Activated naive CD4-positive, alpha-beta T cell treated with anti-CD3 and anti-CD28 coated beads for 36 hours (primary cell): Measurements from ENCODE around the gene SEMA3C. TPM values are rescaled to one million over a fixed set of nuclear protein-coding genes. Genes with fewer than 3 reads are reported as not detected.

ENCODE experiments used
- CTCF ChIA-PET: fragments of 350-600 bp; sonication (Branson Sonifier 250); formaldehyde crosslinking; loops from one replicate; lab custom pipeline; 2021; ENCODE audit warnings: antibody characterized with exemption; lab: Charles Lee
- DNase-seq: peaks from one replicate; pipeline ENCODE4 v3.0.0-alpha.2; 2020
- H3K27ac Mint-ChIP-seq: one replicate; pipeline ENCODE4 v1.8.0; 2021; ENCODE audit warnings: mild to moderate bottlenecking, mixed read lengths
- H3K27me3 Mint-ChIP-seq: one replicate; pipeline ENCODE4 v1.8.0; 2021; ENCODE audit warnings: low read depth, mixed read lengths
- H3K36me3 Mint-ChIP-seq: one replicate; pipeline ENCODE4 v1.8.0; 2021; ENCODE audit warnings: low read depth, mixed read lengths
- H3K4me1 Mint-ChIP-seq: one replicate; pipeline ENCODE4 v1.8.0; 2021; ENCODE audit warnings: low read depth, mixed read lengths
- H3K4me3 Mint-ChIP-seq: one replicate; pipeline ENCODE4 v1.8.0; 2021; ENCODE audit warnings: mild to moderate bottlenecking, moderate library complexity, mixed read lengths
- H3K9me3 Mint-ChIP-seq: one replicate; pipeline ENCODE4 v1.8.0; 2021; ENCODE audit warnings: mixed read lengths
- intact Hi-C: fragments of 100-400 bp; cut with micrococcal nuclease; formaldehyde crosslinking; loops from one replicate; pipeline ENCODE4 v1.15.1; 2023
- total RNA-seq, 2 experiments: library from RNA; stranded (reverse); gene quantifications; one replicate each; pipeline ENCODE4 v1.2.3, GENCODE V29; 2021

The SEMA3C gene
- total RNA-seq, 2 experiments from 2014 or later = not detected

DNA sequence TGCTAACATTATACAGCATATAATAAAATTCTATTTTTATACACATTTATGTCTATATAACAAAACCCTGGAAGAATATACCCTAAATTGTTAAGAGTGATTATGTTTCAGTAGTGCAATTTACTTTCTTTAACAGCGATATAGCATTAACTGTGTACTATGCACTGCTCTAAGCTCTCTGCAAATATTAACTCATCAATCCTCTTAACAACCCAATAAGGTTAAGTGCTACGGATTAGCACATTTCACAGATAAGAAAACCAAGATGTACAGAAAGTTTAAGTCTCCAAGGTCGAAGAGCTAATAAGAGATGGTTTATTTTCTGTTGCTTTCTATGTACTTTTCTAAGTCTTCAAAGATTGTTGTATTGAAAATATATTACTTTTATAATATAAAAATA, 95.8 kb downstream of the SEMA3C start:
- H3K27me3 Mint-ChIP-seq = no peaks in the 10 kb centered on the region
- no peaks in the 10 kb centered on the region for H3K4me1 Mint-ChIP-seq
- CTCF ChIA-PET = no interaction called here
- DNase-seq = no peak
- intact Hi-C loops = no loop called here
- no peak overlapping the region for H3K27ac Mint-ChIP-seq
- H3K36me3 Mint-ChIP-seq = no peaks in the 10 kb centered on the region
- no peaks in the 10 kb centered on the region for H3K9me3 Mint-ChIP-seq
- H3K4me3 Mint-ChIP-seq = no peak overlapping the region

DNA sequence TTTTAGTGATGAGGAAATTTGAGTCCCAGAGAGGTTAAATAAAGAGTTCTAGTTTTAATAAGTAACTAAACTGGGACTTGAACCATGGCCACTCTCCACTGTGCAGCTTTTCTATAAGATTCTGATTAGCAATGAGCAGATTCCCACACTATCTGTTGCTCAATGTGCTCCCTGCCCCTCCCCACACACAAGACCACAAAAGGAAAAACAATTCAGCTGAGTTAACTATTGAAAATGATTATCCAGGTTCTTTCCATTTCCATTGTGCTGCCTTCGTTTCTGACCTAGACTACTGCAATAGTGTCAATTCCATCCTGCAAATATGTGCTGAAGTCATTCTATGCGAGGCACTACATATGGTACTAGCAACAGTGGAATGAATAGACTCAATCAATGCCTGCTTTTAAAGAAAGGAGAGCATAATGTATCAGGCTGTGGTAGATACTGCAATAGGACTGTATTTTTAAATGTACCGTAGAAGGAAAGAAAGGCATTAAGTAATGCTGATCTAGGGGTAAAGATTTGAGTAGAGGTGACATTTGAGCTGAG, 97.0 kb downstream of the SEMA3C start:
- CTCF ChIA-PET = no interaction called here
- Mint-ChIP-seq H3K27ac (no peak overlapping the region), H3K4me1 (no peaks in the 10 kb centered on the region), H3K27me3 (no peaks in the 10 kb centered on the region), H3K4me3 (no peak overlapping the region), H3K36me3 (no peaks in the 10 kb centered on the region), H3K9me3 (no peaks in the 10 kb centered on the region)
- intact Hi-C loops = no loop called here
- DNase-seq = no peak

- Mint-ChIP-seq H3K4me1 (no peaks in the 10 kb centered on the region), H3K4me3 (no peak overlapping the region), H3K36me3 (no peaks in the 10 kb centered on the region), H3K27me3 (no peaks in the 10 kb centered on the region), H3K27ac (no peak overlapping the region), H3K9me3 (peaks cover 6% of the 10 kb centered on the region)
- intact Hi-C loops = no loop called here
- DNase-seq = no peak
- CTCF ChIA-PET = no interaction called here
These were observed 99.3 kb downstream of the SEMA3C start for GRCh38 chr7:80819503-80819902.

DNA sequence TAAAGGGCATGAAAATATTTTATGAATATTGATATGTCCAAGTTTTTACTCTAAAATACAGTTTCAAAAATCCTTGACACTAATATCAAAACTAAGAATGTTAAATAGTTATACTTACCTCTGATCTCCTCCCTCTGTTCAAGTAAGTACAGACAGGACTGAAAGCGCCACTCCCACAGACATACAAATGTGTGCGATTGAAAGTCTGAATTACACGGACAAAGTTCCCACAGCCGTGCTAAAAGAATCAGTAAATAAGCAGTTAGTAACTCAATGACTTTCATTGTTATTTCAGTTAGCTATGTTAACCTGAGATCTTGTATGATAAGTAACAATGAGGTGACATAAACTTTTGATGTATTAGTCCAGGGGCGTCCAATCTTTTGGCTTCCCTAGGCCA, 100.7 kb downstream of the SEMA3C start:
- Mint-ChIP-seq H3K36me3 (no peaks in the 10 kb centered on the region), H3K27me3 (no peaks in the 10 kb centered on the region), H3K27ac (no peak overlapping the region), H3K4me3 (no peak overlapping the region), H3K4me1 (no peaks in the 10 kb centered on the region), H3K9me3 (peaks cover 6% of the 10 kb centered on the region)
- no peak for DNase-seq
- CTCF ChIA-PET = interaction anchor here (0.6 kb wide), 1 partner anchor 48 kb away, joined by 3 read pairs; no protein-coding TSS in a partner anchor
- intact Hi-C loops = no loop called here

DNA sequence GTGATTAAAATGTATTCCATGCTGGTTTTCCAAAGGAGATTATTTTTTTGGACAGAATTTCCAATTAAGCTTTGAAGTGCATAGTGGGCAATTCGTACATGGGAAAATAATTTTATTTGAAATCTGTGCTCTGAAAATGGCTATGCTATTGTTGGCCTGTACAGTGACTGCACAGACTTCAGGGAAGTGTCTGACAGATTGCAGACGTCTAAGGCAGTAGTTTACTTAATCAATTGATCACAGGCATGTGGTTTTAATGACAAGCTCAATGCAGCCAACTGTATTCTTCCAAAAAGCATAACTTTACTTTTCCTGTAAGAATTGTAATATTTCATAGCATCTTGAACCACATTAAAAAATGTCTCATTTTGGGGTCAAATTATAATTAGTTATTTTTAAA, 102.0 kb downstream of the SEMA3C start:
- no peak for DNase-seq
- Mint-ChIP-seq H3K4me3 (no peak overlapping the region), H3K27ac (no peak overlapping the region), H3K9me3 (peaks cover 6% of the 10 kb centered on the region), H3K36me3 (no peaks in the 10 kb centered on the region), H3K4me1 (no peaks in the 10 kb centered on the region), H3K27me3 (no peaks in the 10 kb centered on the region)
- CTCF ChIA-PET = no interaction called here
- intact Hi-C loops = no loop called here

- Mint-ChIP-seq H3K4me3 (no peak overlapping the region), H3K4me1 (no peaks in the 10 kb centered on the region), H3K27me3 (no peaks in the 10 kb centered on the region), H3K27ac (no peak overlapping the region), H3K36me3 (no peaks in the 10 kb centered on the region), H3K9me3 (peaks cover 6% of the 10 kb centered on the region)
- CTCF ChIA-PET = no interaction called here
- no peak for DNase-seq
- intact Hi-C loops = no loop called here
These were observed 103.1 kb downstream of the SEMA3C start for GRCh38 chr7:80815733-80816132.

- no peaks in the 10 kb centered on the region for H3K36me3 Mint-ChIP-seq
- no peak for DNase-seq
- H3K4me1 Mint-ChIP-seq = no peaks in the 10 kb centered on the region
- H3K27ac Mint-ChIP-seq = no peak overlapping the region
- peaks cover 7% of the 10 kb centered on the region for H3K9me3 Mint-ChIP-seq
- intact Hi-C loops = no loop called here
- CTCF ChIA-PET = no interaction called here
- H3K27me3 Mint-ChIP-seq = no peaks in the 10 kb centered on the region
- H3K4me3 Mint-ChIP-seq = no peak overlapping the region
These were observed 109.3 kb downstream of the SEMA3C start for GRCh38 chr7:80809545-80809944.

GRCh38 chr7:80807166-80807900, 111.5 kb downstream of the SEMA3C start:
- Mint-ChIP-seq H3K4me3 (no peak overlapping the region), H3K9me3 (peaks cover 7% of the 10 kb centered on the region), H3K27ac (no peak overlapping the region), H3K4me1 (no peaks in the 10 kb centered on the region), H3K36me3 (no peaks in the 10 kb centered on the region), H3K27me3 (no peaks in the 10 kb centered on the region)
- intact Hi-C loops = no loop called here
- no peak for DNase-seq
- CTCF ChIA-PET = no interaction called here

GRCh38 chr7:80806663-80807062, 112.2 kb downstream of the SEMA3C start:
- H3K4me3 Mint-ChIP-seq = no peak overlapping the region
- CTCF ChIA-PET = interaction anchor here (0.6 kb wide), 1 partner anchor 314 kb away, joined by 3 read pairs; no protein-coding TSS in a partner anchor
- peaks cover 7% of the 10 kb centered on the region for H3K9me3 Mint-ChIP-seq
- intact Hi-C loops = no loop called here
- no peaks in the 10 kb centered on the region for H3K36me3 Mint-ChIP-seq
- no peaks in the 10 kb centered on the region for H3K27me3 Mint-ChIP-seq
- no peaks in the 10 kb centered on the region for H3K4me1 Mint-ChIP-seq
- no peak overlapping the region for H3K27ac Mint-ChIP-seq
- no peak for DNase-seq

GRCh38 chr7:80804589-80804988, 114.3 kb downstream of the SEMA3C start:
- H3K27me3 Mint-ChIP-seq = no peaks in the 10 kb centered on the region
- no peak for DNase-seq
- intact Hi-C loops = no loop called here
- H3K9me3 Mint-ChIP-seq = peaks cover 3% of the 10 kb centered on the region
- H3K36me3 Mint-ChIP-seq = no peaks in the 10 kb centered on the region
- H3K4me3 Mint-ChIP-seq = no peak overlapping the region
- CTCF ChIA-PET = no interaction called here
- no peak overlapping the region for H3K27ac Mint-ChIP-seq
- H3K4me1 Mint-ChIP-seq = no peaks in the 10 kb centered on the region

DNA sequence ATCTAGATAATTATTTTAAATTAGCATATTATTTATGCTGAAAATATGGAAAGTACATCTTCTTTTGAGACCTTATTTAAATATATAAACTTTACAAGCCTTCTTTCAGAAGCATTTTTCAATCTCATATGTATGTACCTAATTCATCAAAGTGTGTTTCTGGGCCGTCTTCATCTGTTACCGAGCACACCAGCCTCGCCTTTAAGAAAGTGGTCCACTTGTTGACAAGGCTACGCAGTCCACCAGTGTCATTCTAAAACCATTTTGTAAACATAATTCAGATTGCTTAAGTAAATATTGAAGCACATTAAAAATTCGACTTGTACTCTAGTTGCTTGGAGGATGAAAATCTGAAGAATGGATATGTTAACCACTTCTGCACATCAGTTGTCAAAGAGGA, 116.3 kb downstream of the SEMA3C start:
- Mint-ChIP-seq H3K36me3 (no peaks in the 10 kb centered on the region), H3K27me3 (no peaks in the 10 kb centered on the region), H3K27ac (no peak overlapping the region), H3K4me1 (no peaks in the 10 kb centered on the region), H3K4me3 (no peak overlapping the region), H3K9me3 (peaks cover 1% of the 10 kb centered on the region)
- intact Hi-C loops = no loop called here
- CTCF ChIA-PET = no interaction called here
- DNase-seq = no peak

DNA sequence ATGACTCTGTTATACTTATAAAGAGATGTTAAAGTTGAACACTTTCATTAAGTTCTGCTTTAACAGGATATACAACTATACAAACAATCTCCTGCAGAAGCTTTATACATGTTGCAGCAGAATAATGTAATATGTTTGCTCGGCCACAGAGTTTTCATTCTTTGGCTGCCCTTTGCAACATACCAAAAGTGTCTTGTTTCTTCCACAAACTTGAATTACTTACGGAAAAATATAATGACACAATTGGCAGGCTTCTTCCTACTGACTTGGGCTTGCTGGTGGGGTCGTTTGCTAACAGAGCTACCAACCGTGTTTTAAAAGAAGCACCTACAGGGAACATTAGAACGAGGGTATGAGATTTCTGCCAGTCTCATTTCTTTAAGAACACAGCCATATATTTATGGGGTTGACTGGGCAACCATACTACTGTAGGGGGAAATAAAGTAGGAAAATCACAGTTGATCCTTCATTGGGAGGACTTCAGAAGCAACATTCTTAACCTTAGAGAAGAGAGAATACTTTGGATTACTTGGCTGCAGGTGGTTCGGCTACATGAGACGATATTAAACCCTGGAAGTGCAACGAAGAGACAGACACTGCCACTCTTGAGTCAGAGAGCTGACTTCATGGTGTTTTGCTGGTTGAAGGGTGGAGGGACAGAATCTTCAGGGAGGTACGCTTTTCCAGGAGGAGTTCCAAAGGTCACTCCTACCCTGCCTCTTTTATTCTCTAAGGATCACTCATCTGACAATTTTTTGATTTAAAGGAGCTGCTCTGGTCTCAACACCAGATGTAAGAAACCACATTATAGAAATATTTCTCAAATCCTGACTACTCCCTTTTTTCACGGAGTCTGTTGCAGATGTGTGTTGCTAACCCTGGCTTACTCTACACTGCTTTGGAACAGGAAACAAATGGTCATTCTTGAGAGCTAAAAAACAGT, 123.9 kb downstream of the SEMA3C start:
- CTCF ChIA-PET = no interaction called here
- no peak for DNase-seq
- Mint-ChIP-seq H3K27ac (no peak overlapping the region), H3K4me3 (no peak overlapping the region), H3K9me3 (no peaks in the 10 kb centered on the region), H3K27me3 (no peaks in the 10 kb centered on the region), H3K4me1 (no peaks in the 10 kb centered on the region), H3K36me3 (no peaks in the 10 kb centered on the region)
- intact Hi-C loops = no loop called here
